Measurements from ENCODE around the gene MGLL.

GRCh38 chr3:127655641-127656040 lies 166.7 kb downstream of the MGLL start:
- TF ChIP-seq CTCF (IDR thresholded peaks at IDR 0.05) (no peak), POLR2A (IDR thresholded peaks at IDR 0.05) (no peak)

All from right lobe of liver (tissue), 4 donors.